Stomach smooth muscle (tissue), 2 donors: ENCODE results near the gene CACNA1E.

Source experiments
- H3K27ac ChIP-seq: one replicate; pipeline ENCODE4 v1.7.0; 2013; ENCODE audit warnings: mild to moderate bottlenecking, low read length, inconsistent platforms
- H3K27me3 ChIP-seq, 2 donors: one replicate each; pipeline ENCODE4 v1.7.0; 2013; ENCODE audit warnings: low read length in 2 of 2; ENCODE audit not compliant: insufficient read depth in 2 of 2, control insufficient read depth in 1 of 2
- H3K36me3 ChIP-seq, 2 donors: one replicate each; pipeline ENCODE4 v1.7.0; 2013; ENCODE audit warnings: low read length in 2 of 2; ENCODE audit not compliant: control insufficient read depth in 2 of 2, insufficient read depth in 2 of 2
- H3K4me1 ChIP-seq: one replicate; pipeline ENCODE4 v1.7.0; 2013; ENCODE audit warnings: low read length; ENCODE audit not compliant: control insufficient read depth, insufficient read depth
- H3K4me3 ChIP-seq, 2 donors: one replicate each; pipeline ENCODE4 v1.7.0; 2013; ENCODE audit warnings: low read length in 2 of 2
- H3K9ac ChIP-seq, 2 donors: one replicate each; pipeline ENCODE4 v1.7.0; 2013; ENCODE audit warnings: low read length in 2 of 2, mild to moderate bottlenecking in 1 of 2
- H3K9me3 ChIP-seq, 2 donors: one replicate each; pipeline ENCODE4 v1.7.0; 2013; ENCODE audit warnings: low read length in 2 of 2; ENCODE audit not compliant: control insufficient read depth in 2 of 2
- donor health status: healthy.
- donor health status: Pancreatic carcinoma.

CACNA1E gene

DNA sequence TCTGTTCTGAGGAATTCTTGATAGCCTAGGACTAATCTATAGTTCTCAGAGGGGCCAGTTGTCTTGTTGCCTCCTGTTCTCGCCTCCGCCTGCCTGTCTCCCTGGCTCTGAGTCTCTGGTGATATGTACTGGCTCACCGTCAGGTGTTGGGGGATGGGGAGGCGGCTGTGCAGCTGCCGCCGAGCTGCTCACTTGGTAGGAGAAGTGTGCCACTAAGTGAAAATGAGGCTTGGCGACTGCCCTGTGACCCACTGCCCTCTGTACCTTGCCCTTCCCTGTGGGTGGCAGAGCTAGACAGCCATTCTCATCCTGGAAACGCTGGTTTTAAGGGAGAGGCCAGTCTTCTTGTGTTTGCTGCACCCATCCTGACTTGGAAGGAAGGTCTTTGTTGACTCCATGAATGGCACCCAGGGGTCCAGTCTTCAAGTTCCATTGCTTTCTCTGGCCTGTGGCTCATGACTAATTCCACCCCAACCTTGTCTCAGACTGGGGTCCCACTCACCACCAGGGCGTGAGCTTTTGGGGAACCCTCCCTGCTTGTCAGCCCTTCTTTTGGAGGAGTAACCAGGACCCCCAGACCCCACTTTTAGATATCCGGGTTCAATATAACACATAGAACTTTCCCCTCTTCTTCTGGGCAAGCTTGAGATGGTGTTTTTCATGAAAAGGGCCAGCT is 120.6 kb downstream of the CACNA1E start:
- Histone ChIP-seq H3K27ac (no peak overlapping the region), H3K4me1 (no peaks in the 10 kb centered on the region), H3K4me3 (no peak overlapping the region), H3K9ac (no peak overlapping the region), H3K27me3 (no peaks in the 10 kb centered on the region), H3K9me3 (no peaks in the 10 kb centered on the region), H3K36me3 (no peaks in the 10 kb centered on the region)

DNA sequence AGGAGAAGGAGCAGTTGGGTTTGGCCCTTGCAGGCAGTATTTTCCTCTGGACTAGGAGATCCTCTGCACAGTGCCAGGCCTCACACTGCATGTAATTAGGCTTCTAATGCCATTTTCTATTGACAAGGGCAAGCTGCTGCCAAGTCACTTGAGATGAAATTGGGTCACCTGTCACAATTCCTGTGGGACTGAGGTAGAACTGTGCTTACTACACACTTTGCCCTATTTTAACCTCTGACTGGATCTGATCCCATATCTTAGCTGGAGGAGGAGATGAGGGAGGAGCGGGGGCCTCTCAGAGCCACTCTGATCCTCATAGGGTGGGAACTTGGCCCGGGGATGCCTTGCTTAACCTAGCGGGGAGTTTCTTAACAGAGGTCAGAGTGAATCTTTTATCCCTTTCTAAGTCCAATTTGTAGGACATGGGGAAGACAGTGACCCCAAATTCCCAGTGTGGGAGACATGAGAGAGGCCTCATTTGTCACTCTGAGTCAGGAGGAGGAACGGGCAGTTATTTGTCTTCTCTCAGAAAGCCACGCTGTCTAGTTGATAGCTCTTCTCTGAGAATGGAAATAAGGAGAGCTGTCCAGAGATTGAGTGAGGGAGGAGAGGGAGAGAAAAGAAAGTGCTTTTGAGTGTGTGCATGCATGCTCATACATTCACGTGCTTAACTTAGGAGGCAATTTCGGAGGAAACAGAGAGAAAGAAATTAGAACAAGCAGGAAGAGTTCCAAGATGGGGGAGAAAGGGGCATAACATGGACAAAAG is 121.3 kb downstream of the CACNA1E start:
- no peak overlapping the region for H3K9ac ChIP-seq
- H3K36me3 ChIP-seq, result no peaks in the 10 kb centered on the region
- H3K27me3 ChIP-seq, result no peaks in the 10 kb centered on the region
- H3K4me3 ChIP-seq, result no peak overlapping the region
- H3K9me3 ChIP-seq, result no peaks in the 10 kb centered on the region
- no peaks in the 10 kb centered on the region for H3K4me1 ChIP-seq
- no peak overlapping the region for H3K27ac ChIP-seq

DNA sequence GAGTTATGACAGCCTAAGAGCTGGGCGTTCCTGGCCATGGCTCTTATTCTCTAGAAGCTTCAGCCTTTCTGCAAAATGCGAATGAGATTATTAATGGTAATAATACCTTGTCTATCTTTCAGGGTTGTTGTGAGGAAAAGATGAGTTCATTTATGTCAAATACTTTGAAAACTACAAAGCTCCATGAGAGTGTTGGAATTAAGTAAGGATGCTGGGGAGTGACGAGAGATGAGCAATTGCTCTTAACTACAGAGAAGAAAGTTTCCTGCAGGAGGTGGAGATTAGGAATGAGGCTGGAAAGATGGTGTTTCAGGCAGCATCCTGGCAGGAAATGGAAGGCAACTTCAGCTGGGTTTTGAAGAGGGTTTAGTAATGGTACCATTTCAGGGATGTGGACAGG is 124.2 kb downstream of the CACNA1E start:
- Histone ChIP-seq H3K36me3 (no peaks in the 10 kb centered on the region), H3K27me3 (no peaks in the 10 kb centered on the region), H3K27ac (no peak overlapping the region), H3K9ac (no peak overlapping the region), H3K4me1 (no peaks in the 10 kb centered on the region), H3K9me3 (no peaks in the 10 kb centered on the region), H3K4me3 (no peak overlapping the region)

DNA sequence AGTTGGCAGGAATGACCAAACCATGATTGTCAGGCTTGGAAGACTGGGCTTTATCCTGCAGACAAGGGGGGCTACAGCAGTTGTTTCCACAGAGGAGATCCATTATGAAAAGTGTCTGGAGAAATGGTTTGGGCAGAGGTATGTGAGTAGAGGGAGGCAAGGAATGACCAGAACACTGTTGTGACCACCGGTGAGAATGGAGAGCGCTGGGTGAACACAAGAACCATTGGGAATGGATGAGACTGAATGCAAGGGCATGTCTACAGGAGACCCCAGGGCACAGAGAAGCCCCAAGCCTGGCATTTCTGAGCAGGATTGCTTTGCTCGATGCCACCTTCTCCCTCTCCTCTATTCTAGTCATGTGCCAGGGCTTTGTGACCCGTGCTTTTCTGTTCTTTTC is 125.1 kb downstream of the CACNA1E start:
- Histone ChIP-seq H3K9me3 (no peaks in the 10 kb centered on the region), H3K9ac (no peak overlapping the region), H3K4me1 (no peaks in the 10 kb centered on the region), H3K27ac (no peak overlapping the region), H3K36me3 (no peaks in the 10 kb centered on the region), H3K4me3 (no peak overlapping the region), H3K27me3 (no peaks in the 10 kb centered on the region)

DNA sequence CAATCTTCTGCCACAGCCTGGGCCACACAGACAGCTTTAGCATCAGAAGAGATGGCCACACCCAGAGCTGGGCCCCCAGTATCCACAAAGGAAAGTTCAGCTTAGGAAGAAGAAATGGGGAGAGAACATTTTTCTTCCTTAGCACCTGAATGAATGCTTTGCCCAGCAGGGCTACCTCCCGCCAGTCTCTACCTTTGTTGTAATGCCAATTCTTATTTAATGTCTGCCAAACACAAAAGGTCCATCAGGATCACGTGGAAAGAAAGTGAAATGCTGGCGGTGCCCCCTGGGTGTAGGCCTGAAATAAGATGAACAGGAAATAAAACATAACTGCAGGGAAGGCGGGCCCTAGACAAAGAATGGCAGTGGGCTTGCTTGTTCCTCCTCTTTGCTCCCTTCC is 125.6 kb downstream of the CACNA1E start:
- H3K36me3 ChIP-seq, result no peaks in the 10 kb centered on the region
- no peak overlapping the region for H3K27ac ChIP-seq
- H3K4me3 ChIP-seq, result no peak overlapping the region
- no peaks in the 10 kb centered on the region for H3K4me1 ChIP-seq
- no peaks in the 10 kb centered on the region for H3K27me3 ChIP-seq
- peaks cover 0 to 3% of the 10 kb centered on the region in 2 donors for H3K9me3 ChIP-seq
- H3K9ac ChIP-seq, result no peak overlapping the region

DNA sequence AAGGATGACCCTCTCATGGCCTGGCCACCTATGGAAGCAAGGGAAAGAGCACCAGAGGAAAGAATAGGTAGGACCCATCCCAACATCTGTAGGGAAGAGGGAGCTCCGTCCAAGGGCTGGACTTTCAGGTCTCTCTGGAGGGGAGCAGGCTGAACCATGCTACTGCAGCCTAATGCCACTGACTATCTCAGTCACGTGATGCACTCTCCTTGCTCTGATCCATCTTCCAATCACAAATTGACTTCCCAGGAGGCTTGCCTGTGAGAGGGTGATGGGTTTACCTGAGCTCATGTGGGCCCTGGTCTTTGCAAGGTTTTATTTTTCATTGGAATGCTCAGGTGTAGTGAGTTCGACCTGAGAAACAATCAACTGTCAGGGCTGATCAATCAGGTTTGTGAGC is 128.8 kb downstream of the CACNA1E start:
- Histone ChIP-seq H3K4me1 (no peaks in the 10 kb centered on the region), H3K36me3 (no peaks in the 10 kb centered on the region), H3K9me3 (peaks cover 0 to 3% of the 10 kb centered on the region in 2 donors), H3K27me3 (no peaks in the 10 kb centered on the region), H3K4me3 (no peak overlapping the region), H3K27ac (no peak overlapping the region), H3K9ac (no peak overlapping the region)

DNA sequence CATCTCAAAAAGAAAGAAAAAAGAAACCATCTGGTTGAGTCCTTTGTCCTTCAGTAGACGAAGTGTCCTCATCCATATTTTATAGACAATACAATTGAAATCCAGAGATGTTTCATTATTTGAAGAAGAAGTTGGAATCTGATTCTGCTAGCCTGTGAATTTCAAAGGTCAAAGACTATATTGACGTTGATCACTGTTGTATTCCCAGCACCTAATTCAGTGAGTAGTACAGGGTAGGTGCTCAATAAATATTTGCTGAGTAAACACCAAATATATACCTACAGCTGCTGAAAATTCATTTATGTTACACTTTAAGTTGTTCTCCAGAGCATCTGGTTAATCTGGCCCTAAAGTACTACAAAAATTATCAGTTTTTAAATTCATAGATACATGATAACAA is 135.2 kb downstream of the CACNA1E start:
- Histone ChIP-seq H3K27ac (no peak overlapping the region), H3K36me3 (no peaks in the 10 kb centered on the region), H3K4me3 (no peak overlapping the region), H3K27me3 (no peaks in the 10 kb centered on the region), H3K9me3 (peaks cover 0 to 3% of the 10 kb centered on the region in 2 donors), H3K4me1 (no peaks in the 10 kb centered on the region), H3K9ac (no peak overlapping the region)

DNA sequence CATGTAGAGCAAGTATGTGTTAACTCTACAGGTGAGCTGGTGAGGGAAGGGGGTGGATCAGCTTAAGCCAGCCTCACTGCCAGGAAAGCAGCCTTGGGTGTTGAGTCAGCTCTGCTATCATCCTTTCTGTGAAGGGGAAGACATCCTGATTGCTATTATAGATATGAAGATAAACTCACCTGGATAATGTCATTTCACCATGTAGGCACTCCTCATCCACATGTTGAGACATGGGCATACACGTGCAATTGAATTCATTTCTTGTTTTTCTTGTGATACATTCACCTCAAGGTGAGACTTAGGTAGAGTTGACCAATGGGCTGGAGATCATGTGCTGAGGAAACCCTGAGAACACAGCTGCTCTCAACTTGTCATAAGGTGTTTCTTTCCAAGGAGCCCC is 136.9 kb downstream of the CACNA1E start:
- Histone ChIP-seq H3K9ac (no peak overlapping the region), H3K27ac (no peak overlapping the region), H3K4me1 (no peaks in the 10 kb centered on the region), H3K36me3 (no peaks in the 10 kb centered on the region), H3K27me3 (no peaks in the 10 kb centered on the region), H3K4me3 (no peak overlapping the region), H3K9me3 (no peaks in the 10 kb centered on the region)

DNA sequence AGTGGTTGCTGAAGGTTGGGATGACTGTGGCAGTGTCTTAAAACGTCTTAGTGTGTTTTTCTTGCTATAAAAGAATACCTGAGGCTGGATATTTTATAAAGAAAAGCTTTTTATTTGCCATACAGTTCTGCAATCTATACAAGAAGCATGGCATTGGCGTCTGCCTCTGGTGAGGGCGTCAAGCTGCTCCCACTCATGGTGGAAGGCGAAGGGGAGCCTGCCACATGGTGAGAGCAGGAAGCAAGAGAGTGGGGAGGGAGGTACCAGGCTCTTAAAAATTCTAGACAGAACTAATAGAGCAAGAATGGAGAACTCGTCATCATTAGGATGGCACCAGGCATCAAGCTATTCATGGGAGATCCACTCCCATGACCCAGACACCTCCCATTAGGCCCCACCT is 140.5 kb downstream of the CACNA1E start:
- H3K4me1 ChIP-seq, result no peaks in the 10 kb centered on the region
- H3K9ac ChIP-seq, result no peak overlapping the region
- no peaks in the 10 kb centered on the region for H3K9me3 ChIP-seq
- no peaks in the 10 kb centered on the region for H3K36me3 ChIP-seq
- no peak overlapping the region for H3K4me3 ChIP-seq
- H3K27ac ChIP-seq, result no peak overlapping the region
- H3K27me3 ChIP-seq, result no peaks in the 10 kb centered on the region

DNA sequence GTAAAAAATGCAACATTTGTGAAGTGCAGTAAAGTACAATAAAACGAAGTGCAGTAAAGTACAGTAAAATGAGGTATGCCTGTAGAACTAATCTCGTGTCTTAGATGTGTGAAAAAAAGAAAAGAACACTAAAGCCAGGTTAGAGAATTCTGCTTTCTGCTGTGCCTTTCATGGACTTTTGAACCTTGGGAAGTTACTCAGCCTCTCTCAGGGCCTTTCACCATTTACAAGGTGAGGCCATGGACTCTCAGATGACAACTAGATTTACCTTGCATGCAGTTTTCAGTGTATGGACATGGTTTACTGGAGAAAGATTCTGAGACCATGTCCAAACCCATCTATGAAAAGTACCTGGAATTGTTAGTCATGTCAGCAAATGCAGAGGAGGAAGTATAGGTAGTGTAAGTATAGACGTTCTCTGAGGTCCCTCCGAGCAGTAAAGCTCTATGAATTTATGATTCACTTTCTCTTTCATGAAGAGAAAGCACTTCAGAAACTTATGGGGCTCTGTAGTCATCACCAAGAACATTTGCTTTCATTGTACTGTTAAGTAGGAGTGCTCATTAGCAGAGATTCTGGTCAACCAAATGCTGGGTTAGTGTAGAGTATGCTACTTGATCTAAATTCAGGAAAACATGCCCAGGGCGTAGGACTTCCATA is 143.1 kb downstream of the CACNA1E start:
- Histone ChIP-seq H3K4me3 (no peak overlapping the region), H3K36me3 (no peaks in the 10 kb centered on the region), H3K27ac (no peak overlapping the region), H3K9me3 (no peaks in the 10 kb centered on the region), H3K27me3 (no peaks in the 10 kb centered on the region), H3K4me1 (no peaks in the 10 kb centered on the region), H3K9ac (no peak overlapping the region)

DNA sequence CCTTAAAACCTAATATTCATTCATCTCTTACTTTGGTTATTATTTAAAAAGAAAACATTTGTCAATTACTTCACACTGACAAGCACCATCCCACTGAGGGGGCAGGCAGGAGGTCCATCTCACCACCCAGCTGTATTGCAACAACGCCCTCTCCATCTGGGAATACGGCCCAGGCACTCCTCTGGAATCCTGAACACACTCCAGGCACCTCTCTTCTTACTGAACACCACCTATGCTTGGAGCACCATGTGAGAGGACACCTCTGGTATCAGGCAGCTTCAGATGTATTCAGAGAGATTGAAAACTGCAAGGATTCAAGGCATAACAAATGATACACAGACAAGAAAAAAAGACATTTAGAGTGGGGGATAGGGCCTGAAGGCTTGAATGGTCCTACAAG is 147.1 kb downstream of the CACNA1E start:
- Histone ChIP-seq H3K27me3 (peaks cover 0 to 2% of the 10 kb centered on the region in 2 donors), H3K9me3 (no peaks in the 10 kb centered on the region), H3K4me1 (no peaks in the 10 kb centered on the region), H3K9ac (no peak overlapping the region), H3K36me3 (no peaks in the 10 kb centered on the region), H3K4me3 (no peak overlapping the region), H3K27ac (no peak overlapping the region)
